Measurements from ENCODE around the gene ARHGEF19.

ARHGEF19 gene

DNA sequence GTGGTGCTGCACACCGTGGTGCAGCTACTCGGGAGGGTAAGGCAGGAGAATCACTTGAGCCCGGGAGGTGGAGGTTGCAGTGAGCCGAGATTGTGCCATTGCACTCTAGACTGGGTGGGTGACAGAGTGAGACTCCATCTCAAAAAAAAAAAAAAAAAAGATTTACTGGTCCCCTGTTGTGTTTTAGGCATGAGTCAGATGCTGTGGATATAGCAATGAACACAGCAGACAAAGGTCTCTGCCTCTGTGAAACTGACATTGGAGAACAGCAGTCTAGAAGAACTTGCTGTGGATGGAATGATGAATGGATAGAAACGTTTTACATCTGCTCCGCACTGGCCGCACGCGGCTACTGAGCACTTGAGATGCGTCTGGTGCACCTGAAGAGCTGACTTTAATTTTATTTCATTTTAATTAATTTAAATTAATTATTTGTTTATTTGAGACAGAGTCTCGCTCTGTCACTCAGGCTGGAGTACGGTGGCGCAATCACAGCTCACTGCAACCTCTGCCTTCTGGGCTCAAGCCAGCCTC lies 32.1 kb downstream of the ARHGEF19 start:
- TF ChIP-seq, protein P1, sequence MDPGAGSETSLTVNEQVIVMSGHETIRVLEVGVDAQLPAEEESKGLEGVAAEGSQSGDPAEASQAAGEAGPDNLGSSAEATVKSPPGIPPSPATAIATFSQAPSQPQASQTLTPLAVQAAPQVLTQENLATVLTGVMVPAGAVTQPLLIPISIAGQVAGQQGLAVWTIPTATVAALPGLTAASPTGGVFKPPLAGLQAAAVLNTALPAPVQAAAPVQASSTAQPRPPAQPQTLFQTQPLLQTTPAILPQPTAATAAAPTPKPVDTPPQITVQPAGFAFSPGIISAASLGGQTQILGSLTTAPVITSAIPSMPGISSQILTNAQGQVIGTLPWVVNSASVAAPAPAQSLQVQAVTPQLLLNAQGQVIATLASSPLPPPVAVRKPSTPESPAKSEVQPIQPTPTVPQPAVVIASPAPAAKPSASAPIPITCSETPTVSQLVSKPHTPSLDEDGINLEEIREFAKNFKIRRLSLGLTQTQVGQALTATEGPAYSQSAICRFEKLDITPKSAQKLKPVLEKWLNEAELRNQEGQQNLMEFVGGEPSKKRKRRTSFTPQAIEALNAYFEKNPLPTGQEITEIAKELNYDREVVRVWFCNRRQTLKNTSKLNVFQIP (CRISPR knock-in tag; IDR thresholded peaks at IDR 0.05; ENCODE audit: borderline replicate concordance, low read depth), result no peak
- TF ChIP-seq SNAI2 (CRISPR knock-in tag; IDR thresholded peaks at IDR 0.05), result no peak
- TF ChIP-seq OSR1 (CRISPR knock-in tag; IDR thresholded peaks at IDR 0.05), result no peak
- TF ChIP-seq ISL1 (CRISPR knock-in tag; IDR thresholded peaks at IDR 0.05), result no peak
- TF ChIP-seq GLIS3 (CRISPR knock-in tag; IDR thresholded peaks at IDR 0.05), result no peak
- TF ChIP-seq PPARA (CRISPR knock-in tag; IDR thresholded peaks at IDR 0.05; ENCODE audit: borderline replicate concordance), result no peak
- no peak for TF ChIP-seq ZFP30 (CRISPR knock-in tag; IDR thresholded peaks at IDR 0.05)
- TF ChIP-seq ESRRG (CRISPR knock-in tag; IDR thresholded peaks at IDR 0.05), result no peak
- TF ChIP-seq ZC3H10 (CRISPR knock-in tag; IDR thresholded peaks at IDR 0.05), result no peak
- TF ChIP-seq CSDC2 (CRISPR knock-in tag; IDR thresholded peaks at IDR 0.05), result no peak
- TF ChIP-seq ZNF70 (CRISPR knock-in tag; IDR thresholded peaks at IDR 0.05), result no peak
- TF ChIP-seq ZFP3 (CRISPR knock-in tag; IDR thresholded peaks at IDR 0.05), result no peak
- no peak for TF ChIP-seq RARB (CRISPR knock-in tag; IDR thresholded peaks at IDR 0.05)
- TF ChIP-seq ARNTL (CRISPR knock-in tag; IDR thresholded peaks at IDR 0.05; ENCODE audit: borderline replicate concordance, low read depth), result no peak
- TF ChIP-seq BACH2 (CRISPR knock-in tag; IDR thresholded peaks at IDR 0.05; ENCODE audit: borderline replicate concordance), result no peak
- ATAC-seq, result no peak

GRCh38 chr1:16178596-16179497 lies 33.6 kb downstream of the ARHGEF19 start:
- TF ChIP-seq RARB (CRISPR knock-in tag; IDR thresholded peaks at IDR 0.05) (no peak), CSRNP3 (CRISPR knock-in tag; IDR thresholded peaks at IDR 0.05) (no peak), ISL1 (CRISPR knock-in tag; IDR thresholded peaks at IDR 0.05) (no peak), SNAI2 (CRISPR knock-in tag; IDR thresholded peaks at IDR 0.05) (no peak), BACH2 (CRISPR knock-in tag; IDR thresholded peaks at IDR 0.05; ENCODE audit: borderline replicate concordance) (no peak), OSR1 (CRISPR knock-in tag; IDR thresholded peaks at IDR 0.05) (no peak), ZFP30 (CRISPR knock-in tag; IDR thresholded peaks at IDR 0.05) (no peak), TCF4 (CRISPR knock-in tag; IDR thresholded peaks at IDR 0.05; ENCODE audit: borderline replicate concordance) (no peak), ZFP3 (CRISPR knock-in tag; IDR thresholded peaks at IDR 0.05) (no peak)
- TF ChIP-seq, protein P1 (CRISPR knock-in tag; IDR thresholded peaks at IDR 0.05; ENCODE audit: borderline replicate concordance, low read depth), result no peak
- no peak for ATAC-seq

- TF ChIP-seq ZC3H10 (CRISPR knock-in tag; IDR thresholded peaks at IDR 0.05), result no peak
- ATAC-seq, result no peak
Observed at GRCh38 chr1:16177306-16177705, 35.1 kb downstream of the ARHGEF19 start.

DNA sequence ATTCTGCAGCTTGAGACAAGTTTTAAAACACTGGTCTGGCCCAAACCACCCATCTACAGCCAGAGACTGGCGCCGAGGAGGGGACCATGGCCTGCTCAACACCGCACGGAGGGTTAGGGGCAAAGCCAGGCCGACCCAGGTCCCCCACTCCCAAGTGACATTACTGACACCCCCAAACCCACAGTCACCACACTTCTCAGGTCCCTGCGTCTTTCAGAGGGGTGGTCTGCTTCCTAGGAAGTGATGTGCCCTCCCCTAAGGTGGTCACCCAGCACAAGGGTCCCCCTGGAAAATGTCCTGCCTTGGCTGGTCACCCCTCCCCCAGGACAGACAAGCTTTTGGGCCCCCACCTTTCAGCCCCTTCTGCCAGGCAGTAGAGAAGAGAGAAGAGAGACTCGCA lies 35.8 kb downstream of the ARHGEF19 start:
- TF ChIP-seq BACH2 (CRISPR knock-in tag; IDR thresholded peaks at IDR 0.05; ENCODE audit: borderline replicate concordance) (no peak), CSRNP3 (CRISPR knock-in tag; IDR thresholded peaks at IDR 0.05) (no peak), PPARA (CRISPR knock-in tag; IDR thresholded peaks at IDR 0.05; ENCODE audit: borderline replicate concordance) (no peak), TOX (CRISPR knock-in tag; IDR thresholded peaks at IDR 0.05; ENCODE audit: borderline replicate concordance) (no peak), CSDC2 (CRISPR knock-in tag; IDR thresholded peaks at IDR 0.05) (no peak)
- TF ChIP-seq, protein P2, sequence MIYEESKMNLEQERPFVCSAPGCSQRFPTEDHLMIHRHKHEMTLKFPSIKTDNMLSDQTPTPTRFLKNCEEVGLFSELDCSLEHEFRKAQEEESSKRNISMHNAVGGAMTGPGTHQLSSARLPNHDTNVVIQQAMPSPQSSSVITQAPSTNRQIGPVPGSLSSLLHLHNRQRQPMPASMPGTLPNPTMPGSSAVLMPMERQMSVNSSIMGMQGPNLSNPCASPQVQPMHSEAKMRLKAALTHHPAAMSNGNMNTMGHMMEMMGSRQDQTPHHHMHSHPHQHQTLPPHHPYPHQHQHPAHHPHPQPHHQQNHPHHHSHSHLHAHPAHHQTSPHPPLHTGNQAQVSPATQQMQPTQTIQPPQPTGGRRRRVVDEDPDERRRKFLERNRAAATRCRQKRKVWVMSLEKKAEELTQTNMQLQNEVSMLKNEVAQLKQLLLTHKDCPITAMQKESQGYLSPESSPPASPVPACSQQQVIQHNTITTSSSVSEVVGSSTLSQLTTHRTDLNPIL (CRISPR knock-in tag; IDR thresholded peaks at IDR 0.05; ENCODE audit: low read depth), result no peak
- no peak for ATAC-seq
